NCI-H748 (cell line): ENCODE data around the gene OLIG1.
A peak's percentile ranks its signal among the peaks of the same experiment; 100 is the strongest.

Experiments used
- DNase-seq: peaks from one replicate; lab custom pipeline; 2025; ENCODE audit not compliant: unreplicated experiment; lab: John Stamatoyannopoulos, UW

The OLIG1 gene

GRCh38 chr21:33069994-33070743 lies at the start of gene OLIG1:
Gene OLIG1 (plus strand): TSS chr21:33070141. CDS start chr21:33070247, 106 bp downstream.
- DNase-seq, result peak; percentile 83

GRCh38 chr21:33020558-33021100 lies 49.3 kb upstream of the OLIG1 start:
- DNase-seq, result no peak

GRCh38 chr21:33021150-33021549 lies 48.8 kb upstream of the OLIG1 start:
- DNase-seq, result no peak

GRCh38 chr21:33021667-33022066 lies 48.3 kb upstream of the OLIG1 start:
- DNase-seq, result no peak

DNA sequence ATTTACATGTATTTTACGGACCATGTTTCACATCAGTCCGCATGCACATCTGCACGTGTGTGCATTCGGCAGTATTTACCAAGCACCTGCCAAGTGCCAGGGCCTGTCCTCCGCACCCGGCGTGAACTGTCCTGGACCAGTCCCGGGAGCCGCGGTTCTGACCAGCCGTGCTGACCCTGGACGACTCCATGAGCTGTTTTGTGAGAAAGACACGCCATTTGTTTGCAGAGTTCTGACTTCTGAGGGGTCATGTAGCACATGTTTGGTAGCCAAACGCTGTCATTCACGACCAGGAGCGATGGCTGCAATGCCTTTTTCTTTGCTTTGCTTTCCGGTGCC lies 47.5 kb upstream of the OLIG1 start:
- DNase-seq, result no peak

DNA sequence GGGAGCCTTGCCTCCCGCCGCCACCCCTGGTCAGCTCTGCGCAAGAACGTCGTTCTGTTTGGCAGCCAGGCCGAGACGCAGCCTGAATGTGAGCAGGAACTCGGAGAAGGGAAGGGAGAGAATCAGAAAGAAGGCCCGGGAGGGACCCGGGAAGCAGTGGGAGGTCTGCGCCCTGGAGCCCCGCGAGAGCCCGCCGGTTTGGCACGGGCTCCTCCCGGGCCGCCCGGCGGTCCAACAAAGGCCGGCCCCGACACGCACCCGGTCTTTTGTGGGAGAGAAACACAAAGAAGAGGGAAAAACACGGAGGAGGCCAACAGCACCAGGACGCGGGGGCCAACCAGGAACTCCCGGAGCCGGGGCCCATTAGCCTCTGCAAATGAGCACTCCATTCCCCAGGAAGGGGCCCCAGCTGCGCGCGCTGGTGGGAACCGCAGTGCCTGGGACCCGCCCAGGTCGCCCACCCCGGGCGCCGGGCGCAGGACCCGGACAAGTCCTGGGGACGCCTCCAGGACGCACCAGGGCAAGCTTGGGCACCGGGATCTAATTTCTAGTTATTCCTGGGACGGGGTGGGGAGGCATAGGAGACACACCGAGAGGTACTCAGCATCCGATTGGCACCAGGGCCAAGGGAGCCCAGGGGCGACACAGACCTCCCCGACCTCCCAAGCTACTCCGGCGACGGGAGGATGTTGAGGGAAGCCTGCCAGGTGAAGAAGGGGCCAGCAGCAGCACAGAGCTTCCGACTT lies 46.9 kb upstream of the OLIG1 start:
- peak; percentile 37 for DNase-seq

- peak; percentile 63 for DNase-seq
Measured at GRCh38 chr21:33023574-33024200, 46.3 kb upstream of the OLIG1 start.

- peak; percentile 51 for DNase-seq
Measured at GRCh38 chr21:33024201-33025103, 45.5 kb upstream of the OLIG1 start.

DNA sequence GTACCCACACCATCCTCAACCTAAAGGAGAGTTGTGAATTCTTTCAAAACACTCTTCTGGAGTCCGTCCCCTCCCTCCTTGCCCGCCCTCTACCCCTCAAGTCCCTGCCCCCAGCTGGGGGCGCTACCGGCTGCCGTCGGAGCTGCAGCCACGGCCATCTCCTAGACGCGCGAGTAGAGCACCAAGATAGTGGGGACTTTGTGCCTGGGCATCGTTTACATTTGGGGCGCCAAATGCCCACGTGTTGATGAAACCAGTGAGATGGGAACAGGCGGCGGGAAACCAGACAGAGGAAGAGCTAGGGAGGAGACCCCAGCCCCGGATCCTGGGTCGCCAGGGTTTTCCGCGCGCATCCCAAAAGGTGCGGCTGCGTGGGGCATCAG lies 44.8 kb upstream of the OLIG1 start:
- peak; percentile 64 for DNase-seq

- DNase-seq, result peak; percentile 92
Measured at GRCh38 chr21:33025489-33026442, 44.2 kb upstream of the OLIG1 start, which contains the start of gene OLIG2. Gene OLIG2 (plus strand): TSS chr21:33025935. CDS start chr21:33026863, 928 bp downstream.

- no peak for DNase-seq
Measured at GRCh38 chr21:33026443-33026858, 43.5 kb upstream of the OLIG1 start.

DNA sequence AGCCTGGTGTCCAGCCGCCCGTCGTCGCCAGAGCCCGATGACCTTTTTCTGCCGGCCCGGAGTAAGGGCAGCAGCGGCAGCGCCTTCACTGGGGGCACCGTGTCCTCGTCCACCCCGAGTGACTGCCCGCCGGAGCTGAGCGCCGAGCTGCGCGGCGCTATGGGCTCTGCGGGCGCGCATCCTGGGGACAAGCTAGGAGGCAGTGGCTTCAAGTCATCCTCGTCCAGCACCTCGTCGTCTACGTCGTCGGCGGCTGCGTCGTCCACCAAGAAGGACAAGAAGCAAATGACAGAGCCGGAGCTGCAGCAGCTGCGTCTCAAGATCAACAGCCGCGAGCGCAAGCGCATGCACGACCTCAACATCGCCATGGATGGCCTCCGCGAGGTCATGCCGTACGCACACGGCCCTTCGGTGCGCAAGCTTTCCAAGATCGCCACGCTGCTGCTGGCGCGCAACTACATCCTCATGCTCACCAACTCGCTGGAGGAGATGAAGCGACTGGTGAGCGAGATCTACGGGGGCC lies 43.0 kb upstream of the OLIG1 start:
- peak; percentile 71 for DNase-seq

DNA sequence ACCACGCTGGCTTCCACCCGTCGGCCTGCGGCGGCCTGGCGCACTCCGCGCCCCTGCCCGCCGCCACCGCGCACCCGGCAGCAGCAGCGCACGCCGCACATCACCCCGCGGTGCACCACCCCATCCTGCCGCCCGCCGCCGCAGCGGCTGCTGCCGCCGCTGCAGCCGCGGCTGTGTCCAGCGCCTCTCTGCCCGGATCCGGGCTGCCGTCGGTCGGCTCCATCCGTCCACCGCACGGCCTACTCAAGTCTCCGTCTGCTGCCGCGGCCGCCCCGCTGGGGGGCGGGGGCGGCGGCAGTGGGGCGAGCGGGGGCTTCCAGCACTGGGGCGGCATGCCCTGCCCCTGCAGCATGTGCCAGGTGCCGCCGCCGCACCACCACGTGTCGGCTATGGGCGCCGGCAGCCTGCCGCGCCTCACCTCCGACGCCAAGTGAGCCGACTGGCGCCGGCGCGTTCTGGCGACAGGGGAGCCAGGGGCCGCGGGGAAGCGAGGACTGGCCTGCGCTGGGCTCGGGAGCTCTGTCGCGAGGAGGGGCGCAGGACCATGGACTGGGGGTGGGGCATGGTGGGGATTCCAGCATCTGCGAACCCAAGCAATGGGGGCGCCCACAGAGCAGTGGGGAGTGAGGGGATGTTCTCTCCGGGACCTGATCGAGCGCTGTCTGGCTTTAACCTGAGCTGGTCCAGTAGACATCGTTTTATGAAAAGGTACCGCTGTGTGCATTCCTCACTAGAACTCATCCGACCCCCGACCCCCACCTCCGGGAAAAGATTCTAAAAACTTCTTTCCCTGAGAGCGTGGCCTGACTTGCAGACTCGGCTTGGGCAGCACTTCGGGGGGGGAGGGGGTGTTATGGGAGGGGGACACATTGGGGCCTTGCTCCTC lies 42.3 kb upstream of the OLIG1 start:
- peak; percentile 71 for DNase-seq

- DNase-seq, result peak; percentile 19
Measured at GRCh38 chr21:33028287-33028670, 41.7 kb upstream of the OLIG1 start.

- DNase-seq, result peak; percentile 62
Measured at GRCh38 chr21:33028773-33029384, 41.1 kb upstream of the OLIG1 start.

DNA sequence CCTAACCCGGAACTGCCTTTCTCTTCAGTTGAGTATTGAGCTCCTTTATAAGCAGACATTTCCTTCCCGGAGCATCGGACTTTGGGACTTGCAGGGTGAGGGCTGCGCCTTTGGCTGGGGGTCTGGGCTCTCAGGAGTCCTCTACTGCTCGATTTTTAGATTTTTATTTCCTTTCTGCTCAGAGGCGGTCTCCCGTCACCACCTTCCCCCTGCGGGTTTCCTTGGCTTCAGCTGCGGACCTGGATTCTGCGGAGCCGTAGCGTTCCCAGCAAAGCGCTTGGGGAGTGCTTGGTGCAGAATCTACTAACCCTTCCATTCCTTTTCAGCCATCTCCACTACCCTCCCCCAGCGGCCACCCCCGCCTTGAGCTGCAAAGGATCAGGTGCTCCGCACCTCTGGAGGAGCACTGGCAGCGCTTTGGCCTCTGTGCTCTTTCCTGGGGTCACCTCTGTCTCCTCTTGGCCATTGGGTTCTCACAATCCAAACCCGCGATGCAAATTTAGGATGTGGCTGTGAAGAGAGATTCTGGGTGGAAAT lies 40.5 kb upstream of the OLIG1 start:
- no peak for DNase-seq

DNA sequence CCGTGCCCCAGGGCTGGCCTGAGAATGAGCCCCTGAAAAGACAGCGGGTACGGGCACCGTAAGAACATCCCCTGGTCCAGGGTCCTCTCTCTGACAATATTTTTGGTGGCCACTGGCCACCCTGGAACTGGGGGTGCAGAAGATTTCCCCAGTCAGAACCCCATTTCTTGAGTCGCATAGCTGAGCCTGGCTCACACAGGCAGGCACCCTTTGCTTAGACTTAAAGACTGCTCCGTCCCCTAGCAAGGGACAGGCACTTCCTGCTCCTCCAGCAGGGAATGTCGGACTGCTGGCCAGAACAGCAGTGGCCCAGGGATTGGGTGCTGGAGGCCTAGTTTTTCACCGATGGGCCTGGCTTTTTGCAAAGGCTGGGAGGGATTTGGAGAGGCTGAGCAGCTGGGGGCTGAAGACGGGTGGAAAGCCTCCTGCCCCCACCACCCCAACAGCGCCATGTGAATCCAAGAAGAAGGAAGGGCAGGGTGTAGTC lies 39.9 kb upstream of the OLIG1 start:
- DNase-seq, result no peak
